Pulmonary artery endothelial cell (primary cell): ENCODE measurements around the gene ATRNL1. TPM values are rescaled to one million over a fixed set of nuclear protein-coding genes. Genes with fewer than 3 reads are reported as not detected.

Source experiments
- DNase-seq: peaks from one replicate; pipeline ENCODE4 v3.0.0-alpha.2; 2011; ENCODE audit warnings: low read depth, low spot score
- total RNA-seq: library from RNA; depleted of rRNA; stranded (reverse); fragments of >200 nt; gene quantifications from 2 replicates; pipeline ENCODE4 v1.2.3, GENCODE V29; 2014

ATRNL1 gene
- total RNA-seq = 0.07 and 0.53 TPM in 2 replicates

- no peak for DNase-seq
Measured at GRCh38 chr10:115093286-115093775, at the start of gene ATRNL1. ATRNL1 (plus strand) TSS chr10:115093365; CDS start chr10:115093751, 386 bp downstream.

- no peak for DNase-seq
Measured at GRCh38 chr10:115043719-115044118, 49.4 kb upstream of the ATRNL1 start.

- DNase-seq = no peak
Measured at GRCh38 chr10:115044891-115045290, 48.3 kb upstream of the ATRNL1 start.

GRCh38 chr10:115045499-115045898, 47.7 kb upstream of the ATRNL1 start:
- no peak for DNase-seq

- DNase-seq = no peak
Measured at GRCh38 chr10:115046686-115047236, 46.4 kb upstream of the ATRNL1 start.

- DNase-seq = no peak
Measured at GRCh38 chr10:115047705-115048104, 45.5 kb upstream of the ATRNL1 start.

- no peak for DNase-seq
Measured at GRCh38 chr10:115049318-115049717, 43.8 kb upstream of the ATRNL1 start.

GRCh38 chr10:115049960-115050359, 43.2 kb upstream of the ATRNL1 start:
- no peak for DNase-seq

GRCh38 chr10:115050375-115051010, 42.7 kb upstream of the ATRNL1 start:
- no peak for DNase-seq

GRCh38 chr10:115051216-115051615, 41.9 kb upstream of the ATRNL1 start:
- DNase-seq = no peak

- no peak for DNase-seq
Measured at GRCh38 chr10:115052226-115052625, 40.9 kb upstream of the ATRNL1 start.

- no peak for DNase-seq
Measured at GRCh38 chr10:115052728-115053127, 40.4 kb upstream of the ATRNL1 start.

- DNase-seq = no peak
Measured at GRCh38 chr10:115056186-115056585, 37.0 kb upstream of the ATRNL1 start.

- no peak for DNase-seq
Measured at GRCh38 chr10:115059301-115059898, 33.8 kb upstream of the ATRNL1 start.

- DNase-seq = no peak
Measured at GRCh38 chr10:115063701-115064658, 29.2 kb upstream of the ATRNL1 start.

- no peak for DNase-seq
Measured at GRCh38 chr10:115065801-115066200, 27.4 kb upstream of the ATRNL1 start.

GRCh38 chr10:115066528-115066927, 26.6 kb upstream of the ATRNL1 start:
- DNase-seq = no peak

- no peak for DNase-seq
Measured at GRCh38 chr10:115073796-115074195, 19.4 kb upstream of the ATRNL1 start.

- DNase-seq = no peak
Measured at GRCh38 chr10:115082506-115082905, 10.7 kb upstream of the ATRNL1 start.

GRCh38 chr10:115084277-115084850, 8.8 kb upstream of the ATRNL1 start:
- no peak for DNase-seq

GRCh38 chr10:115091161-115091560, 2.0 kb upstream of the ATRNL1 start:
- no peak for DNase-seq

- no peak for DNase-seq
Measured at GRCh38 chr10:115092258-115092554, 959 bp upstream of the ATRNL1 start.
